Measurements from ENCODE around the gene PP2D1.
"Not testable (repeated sequence)": the region's sequence is repeated elsewhere in the genome, so short reads cannot be mapped to it uniquely, and the experiment has no call there.

The PP2D1 gene

DNA sequence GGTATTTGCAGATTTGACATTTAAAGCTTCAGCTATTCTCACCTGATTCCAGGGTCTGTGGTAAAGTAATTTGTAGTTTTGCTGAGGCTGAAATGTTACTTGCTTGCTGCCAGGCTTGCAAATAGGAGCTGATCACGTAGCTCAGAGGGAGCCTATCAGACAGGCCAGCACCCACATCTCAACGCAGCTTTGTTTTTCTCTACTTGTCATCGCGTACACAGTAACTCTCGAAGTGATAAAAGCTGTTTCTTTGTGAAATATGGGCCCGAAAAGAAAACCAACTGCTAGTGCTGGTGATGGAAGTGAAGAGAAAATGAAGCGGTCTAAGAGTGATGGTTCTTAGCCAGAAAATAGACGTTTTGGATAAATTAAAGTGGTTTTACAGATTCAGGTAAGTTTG is 41.7 kb downstream of the PP2D1 start:
- DNase-seq (ENCODE audit: low spot score) = no peak

DNA sequence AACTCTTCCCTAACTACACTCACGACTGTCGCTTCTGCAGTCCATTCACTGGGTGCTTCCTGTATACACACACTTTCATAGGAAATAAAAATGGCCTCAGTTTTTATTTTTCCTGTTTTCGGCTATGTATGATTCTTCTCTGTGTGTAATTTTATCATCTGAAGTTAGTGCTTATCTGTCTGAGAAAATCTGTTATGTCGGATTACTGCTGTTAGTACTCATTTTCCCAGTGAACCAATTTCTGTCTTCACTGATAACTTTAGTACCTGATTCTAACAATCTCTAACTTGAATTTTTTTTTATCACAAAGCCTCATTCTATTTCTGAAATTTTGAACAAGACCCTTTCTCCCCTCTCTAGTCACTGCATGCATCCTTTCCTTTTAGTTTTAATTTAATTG is 44.3 kb downstream of the PP2D1 start:
- no peak for DNase-seq (ENCODE audit: low spot score)

GRCh38 chr3:19967208-19967607 is 44.9 kb downstream of the PP2D1 start:
- no peak for DNase-seq (ENCODE audit: low spot score)

GRCh38 chr3:19961960-19962359 is 50.1 kb downstream of the PP2D1 start:
- DNase-seq (ENCODE audit: low spot score) = no peak

DNA sequence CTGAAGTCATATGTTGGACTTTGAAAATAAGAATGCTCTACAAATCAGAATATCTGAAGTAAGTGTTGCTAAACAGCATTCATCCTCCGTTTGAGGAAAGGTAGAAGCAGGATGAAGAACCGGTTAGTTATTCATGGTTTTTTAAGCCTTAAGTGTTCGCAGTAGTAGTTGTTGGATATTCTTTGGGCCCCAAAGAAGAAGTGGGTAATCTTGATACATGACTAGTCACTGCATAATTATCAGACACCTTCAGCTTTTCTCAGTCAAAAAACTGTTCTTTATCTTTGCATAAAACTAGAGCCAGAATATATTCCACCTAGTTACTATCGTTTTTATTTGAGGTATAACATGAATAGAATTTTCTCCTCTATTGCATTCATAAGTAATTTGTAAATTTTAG is 51.4 kb downstream of the PP2D1 start:
- DNase-seq (ENCODE audit: low spot score) = peak; percentile 45

GRCh38 chr3:19959505-19959904 is 52.6 kb downstream of the PP2D1 start:
- no peak for DNase-seq (ENCODE audit: low spot score)

- not testable (repeated sequence) for DNase-seq (ENCODE audit: low spot score)
Observed at GRCh38 chr3:19957354-19957753, 54.7 kb downstream of the PP2D1 start.

- no peak for DNase-seq (ENCODE audit: low spot score)
Observed at GRCh38 chr3:19954676-19955075, 57.4 kb downstream of the PP2D1 start.

DNA sequence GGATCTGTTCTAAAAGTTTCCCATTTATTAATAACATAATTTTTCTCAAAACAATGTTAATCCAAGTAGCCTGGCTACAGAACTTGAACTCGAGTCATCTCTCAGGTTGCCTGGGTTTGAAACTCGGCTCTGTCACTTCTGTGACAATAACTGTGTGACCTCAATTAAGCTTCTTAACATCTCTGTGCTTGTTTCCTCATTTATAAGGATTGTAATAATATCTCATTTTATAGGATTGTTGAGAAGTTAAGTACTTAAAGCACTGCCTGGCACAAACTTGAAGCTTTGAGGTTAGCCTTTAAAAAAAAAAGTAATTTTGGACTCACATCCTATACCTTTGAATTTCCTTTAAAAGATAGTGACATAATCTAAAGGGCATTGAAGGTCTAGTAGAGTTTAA is 61.7 kb downstream of the PP2D1 start:
- DNase-seq (ENCODE audit: low spot score) = no peak

DNA sequence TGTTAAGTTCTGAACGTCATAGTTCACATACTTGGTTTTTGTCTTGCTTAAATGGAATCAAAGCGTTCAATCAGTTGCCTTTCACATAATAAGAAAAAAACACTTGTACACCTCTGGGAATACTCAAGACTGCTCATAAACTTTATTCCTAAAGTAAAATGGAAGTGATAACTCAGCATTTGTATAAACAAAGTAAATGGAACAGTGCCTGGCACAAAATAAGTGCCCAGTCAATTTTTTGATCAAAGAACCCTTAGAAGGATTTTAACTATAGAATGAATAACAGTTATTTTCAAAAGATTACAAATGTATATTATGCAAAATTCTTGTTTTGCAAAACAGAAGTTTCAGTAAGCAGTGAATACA is 63.9 kb downstream of the PP2D1 start:
- DNase-seq (ENCODE audit: low spot score) = no peak

DNA sequence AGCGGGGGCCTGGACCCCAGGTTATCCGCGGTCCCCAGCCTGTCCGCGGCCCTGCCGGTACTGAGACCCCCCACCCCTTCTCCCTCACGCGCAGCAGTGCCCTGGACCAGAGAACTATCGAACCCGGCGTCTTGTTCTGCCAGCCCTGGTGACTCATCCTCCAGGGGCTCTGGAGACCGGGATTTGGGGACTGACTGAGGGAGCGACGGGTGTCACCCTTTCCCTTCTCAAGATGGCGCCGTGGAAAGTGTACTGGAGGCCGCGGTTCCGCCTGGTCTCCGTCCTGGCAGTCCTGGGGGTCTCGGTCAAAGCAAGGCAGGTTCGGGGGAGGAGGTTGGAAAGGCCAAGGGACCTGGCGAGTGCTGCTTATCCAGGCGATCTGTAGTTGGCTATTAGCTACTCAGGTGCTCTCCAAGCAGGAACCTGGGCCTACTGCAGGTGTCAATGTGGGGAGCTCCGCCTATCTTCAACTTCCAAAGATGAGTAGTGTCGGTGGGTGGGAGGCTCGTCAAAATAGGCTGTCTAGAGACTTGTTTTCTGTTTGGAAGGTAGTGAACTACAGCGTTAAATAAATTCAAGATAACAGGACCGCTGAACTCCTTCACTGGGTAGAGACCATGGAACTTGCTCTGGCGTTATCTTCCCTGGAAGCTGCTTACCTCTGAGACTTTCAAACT is 64.4 kb downstream of the PP2D1 start:
- peak; percentile 81 for DNase-seq (ENCODE audit: low spot score)

- DNase-seq (ENCODE audit: low spot score) = peak; percentile 96
Observed at GRCh38 chr3:19946832-19947548, 65.1 kb downstream of the PP2D1 start, which contains the start of gene RAB5A. Gene RAB5A (plus strand): TSS chr3:19947097. CDS start chr3:19950899, 3,802 bp downstream.

GRCh38 chr3:19945969-19946831 is 65.9 kb downstream of the PP2D1 start:
- no peak for DNase-seq (ENCODE audit: low spot score)

DNA sequence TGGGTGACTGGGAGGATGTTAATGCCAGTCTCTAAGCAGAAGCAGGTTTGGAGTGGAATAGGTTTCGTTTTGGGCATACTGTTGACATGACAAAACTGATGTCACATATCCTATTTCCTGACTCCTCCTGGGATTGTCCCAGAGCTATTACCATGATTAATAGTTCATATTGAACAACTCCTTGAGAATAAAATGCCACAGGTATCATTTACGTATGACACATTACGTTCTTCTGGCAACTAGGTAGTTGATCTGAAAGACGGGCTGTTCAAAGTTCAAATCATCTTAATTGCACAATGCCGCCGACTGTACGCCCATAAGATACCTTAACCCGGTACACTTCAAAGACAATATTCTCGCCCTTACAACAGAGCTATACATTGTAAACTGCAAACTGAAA is 66.5 kb downstream of the PP2D1 start:
- no peak for DNase-seq (ENCODE audit: low spot score)

DNA sequence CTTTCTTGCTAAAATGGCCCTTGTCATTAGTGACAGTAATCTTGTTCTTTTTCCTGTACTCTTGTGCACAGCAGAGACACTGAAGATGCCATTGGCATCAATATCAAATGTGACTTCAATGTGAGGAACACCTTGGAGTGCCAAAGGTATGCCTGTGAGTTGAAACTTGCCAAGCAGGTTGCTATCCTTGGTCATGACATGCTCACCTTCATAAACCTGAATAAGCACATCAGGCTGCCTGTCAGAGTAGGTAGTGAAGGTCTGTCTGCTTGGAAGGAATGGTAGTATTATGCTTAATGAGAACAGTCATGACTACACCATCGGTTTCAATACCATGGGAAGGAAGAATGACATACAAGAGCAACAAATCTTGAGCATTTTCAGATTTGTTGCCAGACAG is 71.4 kb downstream of the PP2D1 start:
- no peak for DNase-seq (ENCODE audit: low spot score)

DNA sequence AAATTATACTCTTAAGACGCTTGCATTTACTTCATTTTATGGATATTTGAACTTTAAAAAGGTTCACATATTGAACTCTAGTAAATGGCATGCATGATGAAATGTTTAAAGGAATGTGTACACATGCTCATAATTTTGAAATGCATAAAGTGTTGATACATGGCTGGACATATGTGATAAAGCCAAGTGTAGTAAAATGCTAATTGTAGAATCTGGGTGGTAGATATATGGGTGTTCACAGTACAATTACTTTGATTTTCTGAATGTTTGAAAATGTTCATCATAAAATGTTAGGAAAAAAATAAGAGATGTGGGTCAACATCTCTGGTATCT is 73.8 kb downstream of the PP2D1 start:
- DNase-seq (ENCODE audit: low spot score) = no peak

GRCh38 chr3:19937459-19938294 is 74.4 kb downstream of the PP2D1 start:
- peak; percentile 47 for DNase-seq (ENCODE audit: low spot score)

Data from hematopoietic multipotent progenitor cell treated with erythropoietin and hydrocortisone succinate and interleukin-3 and kit ligand, for 17 days (in vitro differentiated cells).